HG02623 (cell line): ENCODE data around the gene FGFRL1.

ENCODE experiments used
- ATAC-seq: cut with Tn5 transposase; IDR thresholded peaks from one replicate; pipeline ENCODE4 v1.9.1; 2021; ENCODE audit warnings: moderate library complexity; ENCODE audit not compliant: unreplicated experiment

The FGFRL1 gene

GRCh38 chr4:1011022-1011665 lies at the start of gene FGFRL1:
TSS of gene FGFRL1 (plus strand) at chr4:1011626. CDS start at chr4:1012486, 860 bp downstream.
- peak; percentile 40 for ATAC-seq

DNA sequence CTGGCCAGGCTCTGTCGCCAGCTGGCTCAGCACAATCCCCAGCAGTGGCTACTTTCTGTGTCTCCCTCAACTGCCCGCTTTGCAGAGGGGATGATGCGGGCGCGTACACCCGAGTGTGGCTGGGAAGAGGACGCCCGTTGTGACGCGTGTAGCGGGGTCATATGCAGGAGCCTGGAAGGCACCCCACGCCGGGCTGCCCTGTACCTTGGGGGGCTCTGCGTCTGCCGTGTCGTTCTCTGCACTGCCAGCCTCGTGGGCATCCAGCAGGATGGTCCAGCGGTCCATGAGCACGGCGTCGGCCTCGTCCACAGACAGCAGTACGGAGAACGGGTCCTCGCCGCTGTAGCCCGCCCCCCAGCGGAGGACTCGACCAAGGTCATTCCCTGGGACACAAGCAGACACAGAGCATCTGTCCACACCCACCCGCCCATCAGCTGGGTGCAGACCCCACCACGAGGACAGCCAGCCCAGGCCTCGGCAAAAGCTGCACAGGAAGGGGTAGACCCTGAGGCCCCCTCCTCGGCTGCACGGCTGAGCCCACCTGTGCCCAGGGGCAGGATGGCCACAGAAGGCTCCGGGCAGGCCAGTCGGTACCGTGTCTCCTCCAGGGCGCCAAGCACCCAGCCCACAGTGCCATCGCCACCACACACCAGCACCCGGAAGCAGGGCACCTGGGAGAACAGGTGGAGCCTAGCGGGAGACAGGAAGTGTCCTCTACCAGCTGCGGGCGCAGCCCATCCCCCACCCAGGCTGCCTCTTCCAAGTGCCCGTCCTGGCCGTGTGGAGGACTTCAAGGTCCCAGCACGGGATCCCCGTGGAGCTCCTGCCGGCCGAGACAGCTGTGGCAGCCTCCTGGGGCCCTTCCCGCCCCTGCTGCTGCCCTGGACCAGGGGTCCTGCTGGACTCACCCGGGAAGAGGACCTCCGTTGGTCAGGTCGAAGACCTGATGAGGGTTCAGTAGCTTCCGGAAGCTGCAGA lies 48.9 kb upstream of the FGFRL1 start:
- ATAC-seq = no peak

GRCh38 chr4:963276-964225 lies 47.9 kb upstream of the FGFRL1 start:
- ATAC-seq = no peak

- no peak for ATAC-seq
These were observed 46.9 kb upstream of the FGFRL1 start for GRCh38 chr4:964346-965025.

- no peak for ATAC-seq
These were observed 46.2 kb upstream of the FGFRL1 start for GRCh38 chr4:965048-965765.

DNA sequence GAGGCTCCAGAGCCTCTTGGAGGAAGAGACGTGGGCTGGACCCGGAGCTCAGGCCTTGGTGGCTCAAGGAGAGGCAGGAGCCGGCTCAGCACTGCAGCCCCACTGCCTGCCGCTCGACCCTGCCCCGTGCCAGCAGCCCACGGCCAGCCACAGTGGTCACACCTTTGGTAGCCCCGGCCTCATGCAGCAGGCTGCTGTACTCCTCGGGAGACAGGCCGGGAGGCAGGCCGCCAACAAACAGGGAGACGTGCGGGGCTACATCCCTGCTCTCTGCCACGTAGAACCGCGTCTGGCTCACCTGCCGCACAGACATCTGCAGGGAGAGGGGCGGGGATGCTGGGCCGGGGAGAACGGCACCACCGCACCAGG lies 45.7 kb upstream of the FGFRL1 start:
- no peak for ATAC-seq

DNA sequence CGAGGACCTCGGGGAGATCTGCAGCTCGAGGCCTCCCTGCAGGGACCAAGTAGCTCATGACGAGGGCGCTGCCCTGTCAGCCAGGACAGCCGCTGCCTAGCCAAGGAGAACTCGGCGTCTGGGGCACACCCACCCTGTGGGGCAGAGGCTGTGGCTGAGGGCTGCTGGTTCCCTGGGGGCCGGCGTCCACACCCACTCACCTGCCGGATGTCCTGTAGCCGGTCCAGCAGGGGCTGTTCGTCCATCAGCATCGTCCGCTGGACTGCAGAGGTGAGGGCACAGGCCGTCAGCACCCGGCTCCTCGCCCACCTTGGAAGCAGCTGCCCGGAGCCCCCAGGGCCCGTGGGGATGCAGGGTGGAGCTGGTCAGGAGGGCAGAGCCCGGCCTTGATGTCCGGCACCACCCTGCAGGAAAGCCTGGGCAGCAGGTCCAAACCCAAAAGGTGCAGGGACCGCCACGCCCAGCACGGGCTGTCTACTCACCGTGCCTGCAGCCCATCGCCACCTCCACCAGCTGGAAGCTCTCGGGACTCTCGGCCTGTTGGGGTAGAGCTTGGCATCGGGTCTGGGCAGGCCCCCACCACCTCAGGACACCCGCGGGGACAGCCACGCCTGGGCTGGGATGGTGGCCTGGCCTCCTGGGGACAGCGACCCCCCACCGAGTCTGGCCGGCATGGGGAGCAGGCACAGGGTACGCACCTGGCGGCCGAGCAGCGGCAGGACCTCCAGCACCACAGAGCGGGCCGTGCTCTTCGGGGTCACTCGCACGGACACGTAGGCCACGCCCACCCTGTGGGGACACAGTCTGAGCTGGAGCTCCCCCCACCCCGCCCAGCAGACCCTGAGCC lies 44.9 kb upstream of the FGFRL1 start:
- no peak for ATAC-seq

DNA sequence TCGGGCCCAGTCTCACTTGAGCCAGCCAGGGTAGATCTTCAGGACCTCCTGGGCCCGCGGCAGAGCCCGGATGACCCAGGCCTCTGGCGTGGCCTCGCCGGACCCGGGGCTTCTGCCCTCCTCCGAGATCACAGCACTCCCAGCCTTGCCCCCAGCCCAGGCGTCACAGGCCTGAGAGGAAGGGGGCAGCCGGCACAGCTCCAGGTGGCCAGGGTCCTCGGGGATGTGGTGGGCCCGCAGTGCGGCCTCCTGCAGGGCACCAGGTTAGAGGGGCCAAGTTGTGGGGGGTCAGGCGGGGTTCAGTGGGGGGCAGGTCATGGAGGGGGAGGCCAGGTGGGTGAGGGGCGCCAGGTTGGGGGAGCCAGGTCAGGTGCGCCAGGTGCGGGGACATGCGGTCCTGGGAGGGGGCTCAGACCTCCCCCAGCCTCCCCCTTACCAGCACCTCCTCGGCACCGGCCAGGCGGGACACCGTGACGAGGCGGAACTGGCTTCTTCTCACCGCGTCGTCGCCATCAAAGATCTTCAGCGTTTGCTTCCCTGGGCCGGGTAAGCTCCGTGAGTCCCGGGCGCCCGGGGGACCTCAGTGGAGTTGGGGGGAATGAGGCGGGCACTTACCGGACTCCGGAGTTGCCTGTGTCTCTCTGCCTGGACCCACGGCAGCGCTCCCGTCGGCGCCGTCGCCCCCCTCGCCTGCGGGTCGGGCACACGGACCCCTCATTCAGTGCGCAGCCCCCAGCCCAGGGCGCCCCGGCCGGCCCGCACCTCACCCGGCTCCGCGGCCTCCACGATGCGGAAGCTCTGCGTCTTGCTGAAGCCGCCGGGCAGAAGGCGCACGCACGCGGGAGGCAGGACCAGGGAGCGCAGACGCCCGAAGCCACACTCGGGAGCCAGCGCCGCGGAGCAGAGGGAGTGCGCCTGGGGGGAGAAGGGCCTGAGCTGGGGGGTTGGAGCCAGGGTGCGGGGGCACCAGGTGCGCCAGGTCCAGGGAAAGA lies 44.0 kb upstream of the FGFRL1 start:
- no peak for ATAC-seq

DNA sequence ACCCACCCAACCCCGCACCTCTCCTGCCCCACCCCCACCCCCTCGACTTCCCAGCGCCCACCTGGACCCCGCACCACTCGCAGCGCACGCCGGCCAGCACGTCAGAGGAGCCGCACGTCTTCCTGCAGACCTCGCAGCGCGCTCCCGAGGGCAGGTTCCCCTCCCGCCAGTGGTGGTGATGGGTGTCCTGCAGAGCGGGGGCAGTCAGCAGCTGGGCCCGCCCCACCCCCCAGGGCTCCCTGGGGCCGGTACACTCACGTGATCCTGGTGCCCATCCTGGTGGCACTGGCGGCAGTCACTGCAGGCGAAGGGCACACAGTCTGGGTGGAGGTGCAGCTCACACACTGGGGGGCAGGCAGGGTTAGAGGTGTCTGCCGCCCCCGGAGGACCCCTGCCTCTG lies 43.2 kb upstream of the FGFRL1 start:
- ATAC-seq = no peak

GRCh38 chr4:968621-969394 lies 42.6 kb upstream of the FGFRL1 start:
- ATAC-seq = no peak

DNA sequence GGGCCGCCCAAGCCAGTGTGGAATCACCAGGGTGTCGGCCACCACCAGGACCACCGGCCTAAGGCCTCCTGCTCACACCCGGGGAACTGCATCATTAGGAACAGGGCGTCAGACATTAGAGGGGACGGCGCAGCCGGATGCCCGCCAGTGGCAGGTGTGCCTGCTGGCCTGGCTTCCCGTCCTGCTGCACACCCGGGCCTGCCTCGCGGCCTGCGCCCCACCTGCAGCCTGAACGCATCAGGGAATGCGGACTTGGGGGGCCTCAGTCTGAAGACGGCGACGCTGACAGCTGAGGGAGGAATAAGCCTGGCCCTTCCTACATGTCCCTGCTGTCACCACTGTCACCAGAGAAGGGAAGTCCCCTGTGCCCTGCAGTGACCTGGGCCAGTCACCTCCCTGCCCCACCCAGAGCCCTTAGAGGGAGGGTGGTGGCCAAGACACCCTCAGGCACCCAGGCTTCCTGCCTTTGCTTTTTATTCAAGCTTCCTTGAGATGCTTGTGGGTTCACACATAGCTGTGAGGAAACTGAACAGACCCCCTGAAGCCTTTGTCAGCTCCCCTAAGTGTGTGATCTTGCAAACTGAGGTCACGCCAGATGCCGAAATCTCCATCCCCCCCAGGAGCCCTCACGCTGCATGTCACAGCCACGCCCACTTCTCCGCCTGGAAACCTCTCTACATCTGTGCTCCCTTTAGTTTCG lies 41.2 kb upstream of the FGFRL1 start:
- ATAC-seq = no peak

- ATAC-seq = no peak
These were observed 40.4 kb upstream of the FGFRL1 start for GRCh38 chr4:970854-971520.

DNA sequence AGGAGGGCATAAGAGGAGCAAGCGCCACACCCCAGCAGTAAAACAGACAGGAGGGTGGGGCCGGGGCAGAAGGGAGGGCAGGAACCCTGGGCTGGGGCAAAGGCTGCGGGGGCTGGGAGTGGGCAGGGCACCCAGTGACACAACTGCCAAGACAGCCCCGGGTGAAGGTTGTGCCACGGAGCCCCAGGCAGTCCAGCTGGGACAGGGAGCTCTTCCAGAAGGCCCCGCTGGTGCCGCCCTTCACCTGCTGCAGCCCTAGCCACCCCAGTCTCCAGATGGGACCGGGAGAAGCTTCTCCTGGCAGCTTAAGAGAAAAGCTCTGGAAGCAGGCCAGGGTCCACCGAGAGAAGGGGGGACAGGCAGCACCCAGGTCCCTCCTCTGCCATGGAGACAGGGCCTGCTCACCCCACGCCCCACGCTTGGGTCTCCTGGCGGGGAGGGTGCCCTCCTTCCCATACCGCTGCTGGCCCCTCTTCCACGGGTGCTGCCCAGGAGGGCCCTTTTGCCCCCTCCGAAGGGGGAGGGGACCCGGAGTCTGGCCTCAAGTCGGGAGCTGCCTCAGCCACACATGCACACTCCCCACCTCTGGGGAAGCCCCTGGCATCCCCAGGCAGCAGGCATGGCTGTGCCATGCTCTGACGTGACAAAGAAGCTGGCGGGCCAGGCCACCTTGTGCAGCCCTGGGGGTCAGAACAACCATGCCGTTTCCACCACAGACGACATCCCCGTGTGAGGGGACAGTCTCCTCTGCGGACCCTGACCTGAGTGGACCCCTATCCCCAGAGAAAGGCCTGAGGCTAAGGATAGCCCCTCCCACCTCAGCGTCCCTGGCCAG lies 39.5 kb upstream of the FGFRL1 start:
- ATAC-seq = no peak

GRCh38 chr4:972651-973424 lies 38.6 kb upstream of the FGFRL1 start:
- peak; percentile 37 for ATAC-seq
